ENCODE measurements around the gene ATF6B. TPM values are rescaled to one million over a fixed set of nuclear protein-coding genes. Genes with fewer than 3 reads are reported as not detected.
A peak's percentile ranks its signal among the peaks of the same experiment; 100 is the strongest.

ATF6B gene
- total and polyA plus RNA-seq, 2 of the 13 experiments (the other 11 are each of a cell fraction or from before 2014, with no cell fraction given): 18.1 to 44.0 TPM

- TF ChIP-seq ZNF646 (CRISPR knock-in tag; IDR thresholded peaks at IDR 0.05): no peak
- TF ChIP-seq DPF2 (CRISPR knock-in tag; IDR thresholded peaks at IDR 0.05; ENCODE audit: borderline replicate concordance, low read depth): no peak
- TF ChIP-seq FOXK1 (CRISPR knock-in tag; IDR thresholded peaks at IDR 0.05; ENCODE audit: borderline replicate concordance, low read depth): no peak
- no peak for TF ChIP-seq ATF1 (CRISPR knock-in tag; IDR thresholded peaks at IDR 0.05)
- TF ChIP-seq ZNF639 (CRISPR knock-in tag; conservative IDR thresholded peaks at IDR 0.05): no peak
- TF ChIP-seq IKZF1 (IDR thresholded peaks at IDR 0.05): no peak
- TF ChIP-seq TARDBP (CRISPR knock-in tag; IDR thresholded peaks at IDR 0.05): no peak
- TF ChIP-seq ZNF564 (CRISPR knock-in tag; IDR thresholded peaks at IDR 0.05): 0 out of 2 replicates have a peak, but pooled peaks have one; percentile 20
- TF ChIP-seq ZNF614 (CRISPR knock-in tag; IDR thresholded peaks at IDR 0.05; ENCODE audit: borderline replicate concordance): 0 out of 2 replicates have a peak, but pooled peaks have one; percentile 1
- peak; percentile 59; the same call in 1 of the 2 replicates for TF ChIP-seq ZNF772 (CRISPR knock-in tag; IDR thresholded peaks at IDR 0.05)
- peak; percentile 60; the same call in 1 of the 2 replicates for TF ChIP-seq GLI4 (CRISPR knock-in tag; IDR thresholded peaks at IDR 0.05; ENCODE audit: borderline replicate concordance)
- no peak for TF ChIP-seq MAFG (CRISPR knock-in tag; IDR thresholded peaks at IDR 0.05)
- TF ChIP-seq SP140L (CRISPR knock-in tag; IDR thresholded peaks at IDR 0.05; ENCODE audit: borderline replicate concordance): no peak
- no peak for TF ChIP-seq MYNN (CRISPR knock-in tag; IDR thresholded peaks at IDR 0.05; ENCODE audit: low read depth)
- TF ChIP-seq ATF5 (CRISPR knock-in tag; IDR thresholded peaks at IDR 0.05; ENCODE audit: low read depth): 0 out of 2 replicates have a peak, but pooled peaks have one; percentile 27
- TF ChIP-seq SNAPC5 (CRISPR knock-in tag; IDR thresholded peaks at IDR 0.05; ENCODE audit: borderline replicate concordance): 0 out of 2 replicates have a peak, but pooled peaks have one; percentile 11
- no peak for TF ChIP-seq ZKSCAN1 (IDR thresholded peaks at IDR 0.05; ENCODE audit: low read length)
- no peak for TF ChIP-seq ZNF879 (CRISPR knock-in tag; IDR thresholded peaks at IDR 0.05)
- TF ChIP-seq EEA1 (CRISPR knock-in tag; IDR thresholded peaks at IDR 0.05; ENCODE audit: borderline replicate concordance): no peak
- no peak for TF ChIP-seq ZNF549 (CRISPR knock-in tag; IDR thresholded peaks at IDR 0.05)
- TF ChIP-seq NFIB (CRISPR knock-in tag; IDR thresholded peaks at IDR 0.05; ENCODE audit: borderline replicate concordance): no peak
- no peak for TF ChIP-seq ZNF331 (CRISPR knock-in tag; IDR thresholded peaks at IDR 0.05)
Measured at GRCh38 chr6:32175322-32175710, 47.3 kb upstream of the ATF6B start (continued).

All from HepG2 (cell line).